ENCODE data around the gene AGTPBP1.
"Not testable (repeated sequence)": the region's sequence is repeated elsewhere in the genome, so short reads cannot be mapped to it uniquely, and the experiment has no call there.

AGTPBP1 gene

DNA sequence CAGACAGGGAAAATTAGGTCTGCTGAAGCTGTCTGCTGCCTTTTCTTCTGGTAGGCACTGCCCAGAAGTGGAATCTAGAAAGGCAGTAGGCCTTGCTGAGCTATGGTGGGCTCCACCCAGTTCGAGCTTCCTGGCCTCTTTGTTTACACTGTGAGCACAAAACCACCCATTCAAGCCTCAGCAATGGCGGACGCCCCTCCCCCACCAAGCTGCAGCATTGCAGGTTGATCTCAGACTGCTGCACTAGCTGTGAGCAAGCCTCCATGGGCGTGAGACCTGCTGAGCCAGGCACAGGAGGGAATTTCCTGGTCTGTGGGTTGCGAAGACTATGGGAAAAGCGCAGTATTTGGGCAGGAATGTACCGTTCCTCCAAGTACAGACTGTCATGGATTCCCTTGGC lies 18.5 kb downstream of the AGTPBP1 start:
- DNase-seq (ENCODE audit: low read depth, low spot score), result peak; percentile 93

DNA sequence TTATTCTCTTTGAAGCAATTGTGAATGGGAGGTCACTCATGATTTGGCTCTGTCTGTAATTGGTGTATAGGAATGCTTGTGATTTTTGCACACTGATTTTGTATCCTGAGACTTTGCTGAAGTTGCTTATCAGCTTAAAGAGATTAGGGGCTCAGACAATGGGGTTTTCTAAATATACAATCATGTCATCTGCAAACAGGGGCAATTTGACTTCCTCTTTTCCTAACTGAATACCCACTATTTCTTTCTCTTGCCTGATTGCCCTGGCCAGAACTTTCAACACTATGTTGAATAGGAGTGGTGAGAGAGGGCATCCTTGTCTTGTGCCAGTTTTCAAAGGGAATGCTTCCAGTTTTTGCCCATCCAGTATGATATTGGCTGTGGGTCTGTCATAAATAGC lies 22.3 kb downstream of the AGTPBP1 start:
- DNase-seq (ENCODE audit: low read depth, low spot score), result not testable (repeated sequence)

DNA sequence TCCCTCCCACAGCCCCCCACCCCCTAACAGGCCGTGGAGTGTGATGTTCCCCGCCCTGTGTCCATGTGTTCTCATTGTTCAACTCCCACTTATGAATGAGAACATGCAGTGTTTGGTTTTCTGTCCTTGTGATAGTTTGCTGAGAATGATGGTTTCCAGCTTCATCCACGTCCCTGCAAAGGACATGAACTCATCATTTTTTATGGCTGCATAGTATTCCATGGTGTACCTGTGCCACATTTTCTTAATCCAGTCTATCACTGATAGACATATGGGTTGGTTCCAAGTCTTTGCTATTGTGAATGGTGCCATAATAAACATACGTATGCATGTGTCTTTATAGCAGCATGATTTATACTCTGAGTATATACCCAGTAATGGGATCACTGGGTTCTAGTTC lies 23.9 kb downstream of the AGTPBP1 start:
- not testable (repeated sequence) for DNase-seq (ENCODE audit: low read depth, low spot score)

DNA sequence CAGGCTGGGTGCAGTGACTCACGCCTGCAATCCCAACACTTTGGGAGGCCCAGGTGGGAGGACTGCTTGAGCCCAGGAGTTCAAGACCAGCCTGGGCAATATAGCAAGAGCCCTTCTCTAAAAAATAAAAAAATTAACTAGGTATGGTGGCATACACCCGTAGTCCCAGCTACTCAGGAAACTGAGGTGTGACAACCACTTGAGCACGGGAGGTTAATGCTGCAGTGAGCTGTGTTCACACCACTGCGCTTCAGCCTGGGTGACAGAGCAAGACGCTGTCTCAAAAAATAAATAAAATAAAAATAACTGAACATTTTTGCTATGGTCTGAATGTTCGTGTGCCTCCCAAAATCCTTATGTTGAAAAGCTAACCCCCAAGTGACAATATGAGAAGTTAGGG lies 24.5 kb downstream of the AGTPBP1 start:
- DNase-seq (ENCODE audit: low read depth, low spot score), result no peak

DNA sequence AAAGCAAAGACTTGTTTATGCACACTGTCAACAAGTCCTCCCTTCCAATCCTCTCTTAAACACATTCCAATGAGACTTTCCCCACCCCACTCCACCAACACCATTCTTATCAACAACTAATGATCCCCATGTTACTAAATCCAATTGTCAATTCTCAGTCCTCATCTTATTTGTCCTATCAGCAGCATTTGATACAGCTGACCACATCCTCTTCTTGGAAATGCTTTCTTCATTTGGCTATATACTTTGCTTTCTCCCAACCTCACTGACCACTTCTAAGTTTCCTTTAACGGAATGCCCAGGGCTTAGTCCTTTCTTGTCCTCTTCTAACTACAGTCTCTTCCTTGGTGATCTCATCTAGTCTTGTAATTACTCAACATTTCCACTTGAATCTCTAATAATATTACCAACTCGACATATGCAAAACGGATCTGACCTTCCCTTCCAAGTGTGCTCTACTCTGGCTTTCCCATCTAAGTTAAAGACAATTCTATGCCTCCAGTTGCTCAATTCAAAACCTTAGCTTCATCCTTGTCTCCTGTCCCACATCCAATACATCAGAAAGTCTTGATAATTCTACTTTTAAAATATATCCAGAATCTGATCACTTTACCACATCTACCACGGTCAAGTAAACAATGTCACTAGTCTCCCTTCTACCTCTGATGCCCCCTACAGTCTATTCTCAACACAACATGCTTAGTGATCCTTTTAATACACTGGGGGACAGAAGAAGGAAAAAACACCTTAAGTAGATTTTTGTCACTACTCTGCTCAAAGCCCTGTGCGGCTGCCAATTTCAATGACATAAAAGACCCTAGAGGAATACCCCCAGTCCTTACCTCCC lies 25.5 kb downstream of the AGTPBP1 start:
- DNase-seq (ENCODE audit: low read depth, low spot score), result no peak

DNA sequence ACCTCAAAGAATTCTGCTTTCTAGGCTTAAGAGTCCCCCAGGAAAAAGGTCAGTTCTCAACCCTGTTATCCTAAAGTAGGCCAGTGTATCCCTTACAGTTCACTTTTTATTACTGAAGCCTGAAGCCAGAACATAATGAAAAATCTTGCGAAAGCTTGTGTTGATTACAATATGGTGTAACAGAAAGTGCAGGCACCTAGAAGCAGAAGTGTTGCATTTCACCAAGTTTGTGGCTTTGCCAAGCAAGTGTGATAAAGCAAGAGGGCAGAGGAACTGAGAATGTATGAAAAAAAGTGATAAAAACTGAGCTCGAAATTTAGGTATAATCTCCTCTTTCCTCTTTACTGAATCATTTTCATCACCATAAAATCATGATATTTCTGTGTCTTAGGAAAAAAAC lies 26.2 kb downstream of the AGTPBP1 start:
- no peak for DNase-seq (ENCODE audit: low read depth, low spot score)

DNA sequence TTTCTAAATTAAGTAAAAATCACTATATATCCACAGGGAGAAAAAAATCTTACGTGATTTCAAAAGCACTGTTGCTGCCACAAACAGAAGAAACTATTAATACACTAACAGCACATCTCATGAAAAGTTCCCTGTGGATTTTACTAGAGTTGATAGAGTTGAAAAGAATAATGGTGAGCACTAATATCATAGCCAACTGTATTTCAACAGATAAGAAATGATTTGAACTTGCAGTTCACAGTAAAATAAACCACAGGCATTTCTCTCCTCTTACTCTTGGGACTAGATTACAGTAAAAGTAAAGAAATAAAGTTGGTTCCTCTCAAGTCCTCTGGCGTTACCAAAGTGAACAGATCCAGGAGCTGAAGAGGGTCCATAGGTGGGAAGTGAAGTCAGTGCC lies 27.9 kb downstream of the AGTPBP1 start:
- no peak for DNase-seq (ENCODE audit: low read depth, low spot score)

DNA sequence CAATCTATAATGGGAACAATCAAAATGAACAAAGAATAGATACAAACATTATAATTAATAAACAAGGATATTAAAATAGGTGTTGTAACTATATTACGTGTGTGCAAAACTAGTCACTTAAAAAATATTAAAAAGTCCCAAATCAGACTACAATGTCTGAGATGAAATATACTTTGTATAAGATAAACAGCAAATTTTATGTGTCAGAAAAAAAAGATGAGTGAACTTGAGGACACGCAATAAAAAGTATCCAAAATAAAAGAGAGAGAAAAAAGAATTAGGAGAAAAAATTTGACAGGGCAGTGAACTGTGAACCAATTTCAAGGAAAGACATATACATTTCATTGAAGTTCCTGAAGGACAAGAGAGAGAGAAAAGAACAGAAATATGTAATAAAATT lies 37.0 kb downstream of the AGTPBP1 start:
- DNase-seq (ENCODE audit: low read depth, low spot score), result no peak

DNA sequence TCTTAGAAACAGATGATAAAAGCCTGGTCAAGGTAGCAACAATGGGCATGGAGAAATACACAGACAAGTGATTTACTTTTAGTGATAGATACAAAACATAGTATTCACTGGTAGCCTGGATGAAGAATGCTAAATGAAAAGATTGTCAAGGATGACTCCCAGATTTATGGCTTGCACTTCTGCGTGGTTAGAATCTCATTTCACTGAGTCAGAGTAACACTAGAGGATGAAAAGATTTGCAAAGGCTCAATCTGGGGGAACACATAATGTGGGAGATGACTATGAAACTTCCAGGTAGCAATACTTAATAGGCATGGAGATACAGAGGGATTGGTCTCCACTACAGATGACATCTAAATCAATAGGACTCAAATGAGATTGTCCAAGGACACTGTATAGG lies 38.4 kb downstream of the AGTPBP1 start:
- no peak for DNase-seq (ENCODE audit: low read depth, low spot score)

DNA sequence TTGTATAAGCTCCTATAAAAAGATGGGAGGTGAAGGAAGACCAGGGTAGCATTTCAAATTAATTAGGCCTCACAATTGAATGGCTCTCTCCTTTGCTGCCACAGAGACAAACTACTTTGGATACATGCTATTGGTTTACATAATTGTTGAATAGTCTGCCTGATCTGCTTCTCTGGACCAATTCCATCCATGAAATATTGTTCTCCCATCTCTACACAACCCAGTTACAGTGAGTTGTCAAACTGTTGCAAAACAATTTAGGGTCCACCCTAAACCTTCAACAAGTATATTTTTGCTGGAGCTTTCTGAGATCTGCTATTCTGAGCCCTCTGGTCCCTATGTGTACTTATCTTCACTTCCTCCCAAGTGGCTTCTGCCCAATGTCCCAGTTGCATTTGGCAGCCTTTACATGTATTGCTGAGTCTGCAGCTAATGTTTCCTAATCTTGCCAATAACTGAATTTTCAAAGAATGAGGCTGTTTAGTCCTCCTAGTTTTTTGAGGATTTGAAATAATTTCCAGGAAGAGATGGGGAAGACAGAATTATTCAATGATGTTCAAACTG lies 38.9 kb downstream of the AGTPBP1 start:
- no peak for DNase-seq (ENCODE audit: low read depth, low spot score)

DNA sequence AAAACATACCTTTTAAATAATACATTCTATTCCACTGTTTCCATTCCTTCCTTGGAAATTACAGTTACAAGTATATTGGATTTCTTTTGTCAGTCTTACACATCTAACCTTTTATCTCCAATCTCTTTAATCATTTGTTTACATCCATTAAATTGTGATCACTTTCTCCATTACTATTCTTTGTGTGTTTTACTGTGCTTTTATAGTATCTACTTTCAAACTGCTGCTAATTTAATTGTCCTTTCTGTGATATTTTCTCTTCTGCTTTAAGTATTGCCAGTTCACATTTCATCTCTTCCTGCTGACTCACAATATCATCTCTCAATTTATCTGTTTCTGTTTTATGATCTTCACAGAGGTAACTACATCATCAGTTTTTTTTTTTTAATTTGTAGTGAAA lies 39.6 kb downstream of the AGTPBP1 start:
- DNase-seq (ENCODE audit: low read depth, low spot score), result no peak

DNA sequence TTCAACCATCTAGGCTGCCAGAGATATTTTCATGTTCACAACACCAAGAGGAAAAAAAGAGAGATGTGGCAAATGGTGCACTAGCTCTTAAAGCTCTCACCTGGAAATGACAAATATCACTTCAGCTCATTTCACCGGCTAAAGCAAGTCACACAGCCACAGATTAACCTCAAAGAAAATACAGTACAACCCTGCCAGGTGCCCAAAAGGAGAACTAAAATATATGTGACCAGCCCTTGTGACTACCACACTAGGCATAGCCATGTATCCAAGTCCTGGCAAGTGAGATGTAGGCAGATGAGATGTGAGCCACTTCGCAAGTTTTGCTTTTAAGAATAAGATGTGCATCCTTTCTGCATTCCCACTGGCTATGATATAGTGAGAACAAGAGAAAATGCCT lies 41.4 kb downstream of the AGTPBP1 start:
- DNase-seq (ENCODE audit: low read depth, low spot score), result no peak

DNA sequence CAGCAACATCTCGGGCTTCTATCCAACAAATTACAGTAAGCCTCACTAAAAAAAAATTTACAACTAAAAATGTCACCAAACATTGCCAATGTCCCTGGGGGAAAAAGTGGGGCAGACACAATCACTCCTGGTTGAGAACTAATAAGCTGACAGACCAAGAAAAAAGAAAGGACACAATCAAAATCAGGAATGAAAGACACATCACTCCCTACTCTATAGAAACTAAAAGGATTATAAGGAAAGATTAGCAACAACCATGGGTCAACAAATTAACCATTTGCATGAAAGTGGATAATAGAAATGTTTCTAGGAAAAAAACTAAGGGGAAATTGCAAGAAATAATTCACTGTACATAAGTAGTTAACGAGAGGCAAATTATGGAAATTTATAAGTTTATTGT lies 53.4 kb downstream of the AGTPBP1 start:
- no peak for DNase-seq (ENCODE audit: low read depth, low spot score)

DNA sequence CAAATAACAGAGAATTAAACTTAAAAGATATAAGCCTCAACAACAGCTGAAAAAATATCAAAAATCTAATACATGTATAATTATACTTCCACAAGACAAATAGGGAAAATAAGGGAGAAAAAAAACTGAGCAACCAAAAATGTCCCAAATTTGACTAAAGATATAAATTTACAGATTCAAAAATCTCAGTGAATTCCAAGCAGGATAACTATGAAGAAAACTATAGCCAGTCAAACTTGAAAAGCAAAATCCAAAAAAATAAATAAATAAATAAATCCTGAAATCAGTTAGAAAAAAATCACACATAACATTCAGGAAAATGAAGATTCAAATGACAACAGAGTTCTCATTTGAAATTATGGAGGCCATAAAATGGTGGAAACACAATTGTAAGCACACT lies 56.7 kb downstream of the AGTPBP1 start:
- DNase-seq (ENCODE audit: low read depth, low spot score), result no peak

DNA sequence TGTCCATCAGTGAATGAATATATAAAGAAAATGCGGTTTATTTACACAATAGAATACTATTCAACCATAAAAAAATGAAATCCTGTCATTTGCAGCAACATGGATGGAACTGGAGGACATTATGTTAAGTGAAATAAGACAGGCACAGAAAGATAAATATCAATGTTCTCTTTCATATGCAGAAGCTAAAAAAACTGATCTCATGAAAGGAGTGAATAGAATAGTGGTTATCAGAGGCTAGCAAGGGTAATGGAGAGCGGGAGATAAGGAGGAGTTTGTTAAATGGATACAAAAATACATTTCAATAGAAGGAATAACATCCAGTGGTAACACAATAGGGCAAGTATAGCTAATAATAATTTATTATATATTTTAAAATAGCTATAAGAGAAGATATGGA lies 65.0 kb downstream of the AGTPBP1 start:
- DNase-seq (ENCODE audit: low read depth, low spot score), result no peak

DNA sequence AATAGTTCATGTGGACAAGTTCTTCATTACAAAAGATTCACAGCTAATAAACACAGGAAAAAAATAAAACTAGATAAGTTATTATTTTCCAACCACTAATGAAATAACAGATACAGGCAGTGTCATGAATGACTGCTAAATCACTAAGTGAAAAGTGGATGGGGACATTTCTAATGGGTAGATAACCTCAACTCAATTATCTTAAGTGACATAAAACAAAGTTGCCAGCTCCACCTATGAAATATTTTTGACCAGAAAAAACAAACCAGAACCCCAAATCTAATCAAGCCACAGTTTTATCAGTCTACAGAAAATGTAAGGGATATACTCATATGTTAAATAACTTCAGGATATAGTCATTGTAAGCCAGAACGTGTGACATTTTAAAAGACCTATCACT lies 74.4 kb downstream of the AGTPBP1 start:
- DNase-seq (ENCODE audit: low read depth, low spot score), result no peak

DNA sequence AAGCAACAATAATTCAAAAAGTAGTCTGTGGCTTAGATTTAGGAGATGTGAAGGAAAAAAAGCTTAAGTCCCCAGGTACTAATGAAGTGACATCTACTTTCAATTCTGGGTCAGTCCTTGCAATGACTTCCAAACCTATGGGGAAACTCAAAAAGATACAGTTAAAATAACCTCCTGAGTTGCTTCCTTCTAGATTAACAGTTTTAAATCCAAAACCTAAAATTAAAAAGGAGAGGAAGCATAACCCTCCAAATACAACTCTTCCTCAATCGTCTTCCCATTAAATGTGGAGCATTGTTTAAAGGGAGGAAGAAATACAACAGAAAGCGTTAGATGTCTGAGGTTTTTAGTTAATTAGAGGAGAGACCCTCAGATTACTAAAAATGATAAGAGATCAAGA lies 75.7 kb downstream of the AGTPBP1 start:
- DNase-seq (ENCODE audit: low read depth, low spot score), result no peak

DNA sequence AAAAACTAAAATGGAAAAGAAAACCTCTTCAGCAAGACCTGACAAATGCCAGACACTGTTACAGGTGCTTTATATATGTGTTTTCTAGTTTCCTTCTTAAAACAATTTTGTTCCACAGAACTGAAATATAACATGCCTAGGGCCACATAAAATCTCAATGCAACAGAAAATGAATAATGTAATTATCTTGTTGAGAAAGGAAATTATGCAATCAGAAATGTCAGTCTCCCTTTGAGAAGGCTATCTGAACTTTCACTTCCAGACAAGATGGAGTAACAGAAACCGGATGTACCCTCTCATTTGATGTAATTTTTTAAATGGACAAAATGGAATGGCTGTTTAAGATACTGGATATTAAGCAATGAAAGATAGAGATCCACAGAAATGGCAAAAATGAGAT lies 79.2 kb downstream of the AGTPBP1 start:
- no peak for DNase-seq (ENCODE audit: low read depth, low spot score)

DNA sequence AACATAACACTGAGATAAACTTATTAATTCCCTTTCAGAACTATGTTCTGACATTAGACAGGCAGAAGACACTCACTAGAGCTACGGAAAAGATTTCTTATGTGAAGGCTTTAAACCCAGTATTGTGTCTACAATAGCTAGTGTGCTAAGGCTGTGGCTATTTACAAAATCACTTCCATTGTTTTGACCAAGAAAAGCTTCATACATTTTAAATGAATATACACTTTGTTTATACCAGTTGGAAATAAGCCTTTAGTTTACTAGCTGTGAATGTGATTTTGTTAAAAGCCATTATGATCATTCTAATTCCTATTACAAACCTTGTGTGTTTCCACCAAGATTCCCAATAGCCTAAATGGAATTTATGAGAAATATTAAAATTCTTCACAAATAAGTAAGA lies 83.0 kb downstream of the AGTPBP1 start:
- DNase-seq (ENCODE audit: low read depth, low spot score), result no peak

DNA sequence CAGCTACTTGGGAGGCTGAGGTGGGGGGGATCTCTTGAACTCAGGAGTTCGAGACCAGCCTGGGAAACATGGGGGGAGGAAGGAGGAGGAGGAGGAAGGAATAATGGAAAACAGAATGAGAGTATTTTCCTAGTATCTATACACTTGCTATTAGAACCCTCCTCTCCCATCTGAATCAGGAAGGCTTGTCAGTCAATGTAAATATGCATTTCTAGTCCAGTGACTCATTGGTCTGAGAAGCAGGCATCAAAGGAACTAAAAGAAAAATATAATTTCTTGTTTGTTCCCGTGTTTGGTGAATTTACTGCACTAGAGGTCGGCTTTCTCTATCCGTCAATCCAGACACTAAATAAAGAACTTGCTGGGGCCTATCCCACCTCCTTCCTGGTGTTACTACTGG lies 88.6 kb downstream of the AGTPBP1 start:
- no peak for DNase-seq (ENCODE audit: low read depth, low spot score)

DNA sequence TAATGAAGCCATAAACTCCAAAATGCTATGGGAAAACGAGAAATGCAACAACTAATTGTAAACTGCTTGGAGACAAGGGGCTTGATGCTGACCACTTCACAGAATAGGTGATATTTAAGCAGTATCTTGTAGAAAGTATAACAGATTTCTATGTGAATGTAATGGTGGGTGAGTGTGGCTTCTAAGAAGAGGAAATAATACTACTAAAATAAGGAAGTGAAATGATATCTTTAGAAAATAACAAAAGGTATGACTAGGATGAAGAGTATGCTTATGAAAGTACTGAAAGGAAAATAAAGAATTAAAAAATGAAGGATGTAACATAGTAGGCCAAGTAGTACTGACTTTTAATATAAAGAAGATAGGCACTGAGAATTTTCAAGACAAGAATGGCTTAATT lies 94.2 kb downstream of the AGTPBP1 start:
- DNase-seq (ENCODE audit: low read depth, low spot score), result no peak

DNA sequence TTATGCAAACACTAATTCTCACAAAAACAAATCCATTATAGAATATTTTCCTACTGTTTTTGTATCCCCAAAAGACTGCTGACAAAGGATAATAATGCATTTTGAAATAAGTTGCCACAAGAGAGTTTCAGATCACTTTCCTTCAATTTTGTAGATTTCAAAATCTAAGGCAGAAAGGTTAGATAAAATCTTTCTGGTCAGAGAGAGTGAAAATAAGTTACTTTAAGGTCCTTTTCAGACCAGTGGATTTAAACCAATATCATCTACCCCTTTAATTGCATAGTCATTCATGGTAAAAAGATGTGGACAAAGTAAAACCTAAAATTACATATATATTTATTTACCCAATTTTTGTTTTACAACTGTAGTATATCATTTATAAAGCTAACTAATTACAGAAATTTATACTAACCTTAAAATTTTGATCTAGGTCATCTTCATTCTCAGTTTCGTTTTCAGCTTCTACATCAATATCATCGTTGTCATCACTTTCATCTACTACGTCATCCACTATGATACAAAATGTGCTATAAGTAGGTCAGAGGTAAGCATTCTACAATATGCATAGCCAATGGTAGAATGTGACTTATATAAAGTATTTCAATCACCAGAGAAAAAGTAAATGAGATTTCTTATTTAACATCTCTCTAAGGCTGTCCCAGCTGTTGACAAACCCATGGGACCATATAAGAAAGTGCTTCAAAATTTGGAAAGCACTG lies 95.7 kb downstream of the AGTPBP1 start:
- no peak for DNase-seq (ENCODE audit: low read depth, low spot score)

DNA sequence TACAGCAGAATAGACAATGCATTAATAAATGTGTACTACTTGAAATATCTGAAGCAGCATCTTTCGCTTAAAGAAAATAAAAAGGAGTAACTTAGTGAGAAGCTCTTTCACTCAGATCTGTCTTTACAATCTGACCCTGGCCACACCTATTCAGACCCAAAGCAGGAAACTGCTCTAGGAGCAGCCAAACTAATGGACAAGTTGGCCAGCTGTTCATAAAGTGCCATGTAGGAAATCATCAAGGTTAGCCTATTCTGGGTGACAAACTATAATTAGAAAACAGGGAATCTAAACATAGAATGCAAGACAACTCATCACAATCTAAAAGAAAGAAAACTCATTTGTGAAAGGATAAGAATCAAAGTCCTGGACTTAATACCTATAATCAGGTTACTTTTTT lies 101.3 kb downstream of the AGTPBP1 start:
- no peak for DNase-seq (ENCODE audit: low read depth, low spot score)
